H1 (cell line): ENCODE measurements around the gene CBS. TPM values are rescaled to one million over a fixed set of nuclear protein-coding genes. Genes with fewer than 3 reads are reported as not detected.

Experiments used
- CTCF ChIA-PET: fragments of 300-600 bp; sonication (Branson Sonifier 250); formaldehyde crosslinking; loops from one replicate; lab custom pipeline; 2021; ENCODE audit not compliant: partially characterized antibody; lab: Charles Lee
- POLR2A ChIA-PET: fragments of 300-600 bp; sonication (Branson Sonifier 250); formaldehyde crosslinking; loops from one replicate; lab custom pipeline; 2021; ENCODE audit warnings: inconsistent platforms; ENCODE audit not compliant: partially characterized antibody; lab: Charles Lee
- DNase-seq, 2 experiments: peaks; one replicate each; pipeline versions ENCODE4 v3.0.0 to v3.0.0-alpha.2; 2010 to 2022; ENCODE audit warnings: low spot score in 2 of 2, low read depth in 1 of 2, mixed read lengths in 1 of 2
- FAIRE-seq: peaks from 2 replicates; lab custom pipeline; 2011; peaks lifted over from hg19 to GRCh38; lab: Jason Lieb, UNC
- H2AFZ ChIP-seq: 2 replicates; pipeline ENCODE4 v1.8.1; 2012; ENCODE audit warnings: low read length, inconsistent platforms
- H2AK5ac ChIP-seq: 2 replicates; pipeline ENCODE4 v1.6.1; 2013; ENCODE audit warnings: low read depth, low read length
- H2BK120ac ChIP-seq: replicated peaks from 2 replicates; pipeline ENCODE3; 2013; ENCODE audit warnings: low read depth, low read length, inconsistent platforms
- H2BK12ac ChIP-seq: 2 replicates; pipeline ENCODE4 v1.6.1; 2013; ENCODE audit warnings: low read depth, low read length
- H2BK15ac ChIP-seq: 2 replicates; pipeline ENCODE4 v1.6.1; 2013; ENCODE audit warnings: low read length
- H2BK20ac ChIP-seq: 2 replicates; pipeline ENCODE4 v1.6.1; 2013; ENCODE audit warnings: low read length
- H2BK5ac ChIP-seq: 2 replicates; pipeline ENCODE4 v1.6.1; 2013; ENCODE audit warnings: low read depth, low read length
- H3K14ac ChIP-seq: 2 replicates; pipeline ENCODE4 v1.6.1; 2013; ENCODE audit warnings: inconsistent platforms; ENCODE audit not compliant: insufficient read length
- H3K18ac ChIP-seq: 2 replicates; pipeline ENCODE4 v1.6.1; 2013; ENCODE audit warnings: low read length; ENCODE audit errors: extremely low read depth
- H3K23ac ChIP-seq: 2 replicates; pipeline ENCODE4 v1.6.1; 2013; ENCODE audit warnings: inconsistent platforms; ENCODE audit not compliant: insufficient read length
- H3K23me2 ChIP-seq: 2 replicates; pipeline ENCODE4 v1.6.1; 2013; ENCODE audit warnings: low read depth, low read length
- H3K27ac ChIP-seq: 2 replicates; pipeline ENCODE4 v1.6.1; 2011; ENCODE audit warnings: low read depth, low read length, inconsistent platforms
- H3K27me3 ChIP-seq, 4 experiments: replicated peaks in 1 of 4; 1 replicate in 1 of 4; 2 replicates in 3 of 4; pipeline versions ENCODE4 v1.6.1 to v1.8.1; 2011 to 2013; ENCODE audit warnings: low read length in 3 of 4, mild to moderate bottlenecking in 3 of 4, inconsistent platforms in 2 of 4, mixed read lengths in 2 of 4, moderate library complexity in 1 of 4; ENCODE audit not compliant: control insufficient read depth in 3 of 4, insufficient read depth in 3 of 4; ENCODE audit errors: extremely low read depth in 1 of 4
- H3K36me3 ChIP-seq, 4 experiments: 2 replicates each; pipeline versions ENCODE4 v1.6.1 to v1.8.1; 2011 to 2013; ENCODE audit warnings: mild to moderate bottlenecking in 4 of 4, low read length in 3 of 4, moderate library complexity in 2 of 4, control low read depth in 1 of 4, inconsistent platforms in 1 of 4; ENCODE audit not compliant: insufficient read depth in 4 of 4, control insufficient read depth in 2 of 4
- H3K4ac ChIP-seq: replicated peaks from 2 replicates; pipeline ENCODE3; 2013; ENCODE audit warnings: low read length, low read depth, mixed read lengths, inconsistent platforms; ENCODE audit not compliant: insufficient read length
- H3K4me1 ChIP-seq, 4 experiments: replicated peaks in 1 of 4; 1 replicate in 1 of 4; 2 replicates in 3 of 4; pipeline versions ENCODE4 v1.6.1 to v1.8.1; 2011 to 2013; ENCODE audit warnings: low read length in 3 of 4, inconsistent platforms in 2 of 4, mixed read lengths in 1 of 4; ENCODE audit not compliant: insufficient read depth in 4 of 4, control insufficient read depth in 3 of 4
- H3K4me2 ChIP-seq, 2 experiments: 2 replicates each; pipeline versions ENCODE4 v1.6.1 to v1.8.1; 2011 to 2013; ENCODE audit warnings: low read depth in 2 of 2, low read length in 2 of 2, control low read depth in 1 of 2, inconsistent platforms in 1 of 2, mild to moderate bottlenecking in 1 of 2; ENCODE audit not compliant: insufficient read depth in 1 of 2
- H3K4me3 ChIP-seq, 4 experiments: fragments of 200-600, 300-600 bp in 1 of 4; sonication (generic), shearing (Covaris generic), sonication (Bioruptor Twin) in 1 of 4; 2 replicates each; pipeline versions ENCODE4 v1.5.1 to v1.8.1; 2011 to 2016; ENCODE audit warnings: low read length in 4 of 4, low read depth in 3 of 4, control low read depth in 2 of 4, inconsistent platforms in 2 of 4, mild to moderate bottlenecking in 2 of 4, mixed read lengths in 1 of 4, moderate library complexity in 1 of 4; ENCODE audit not compliant: insufficient read depth in 2 of 4; ENCODE audit errors: extremely low read depth in 1 of 4
- H3K56ac ChIP-seq: replicated peaks from 2 replicates; pipeline ENCODE3; 2013; ENCODE audit warnings: low read depth, mild to moderate bottlenecking, mixed read lengths, low read length, inconsistent platforms; ENCODE audit not compliant: insufficient read length
- H3K79me1 ChIP-seq: 2 replicates; pipeline ENCODE4 v1.6.1; 2013; ENCODE audit warnings: low read depth, low read length, control low read depth
- H3K79me2 ChIP-seq, 2 experiments: 2 replicates each; pipeline versions ENCODE4 v1.6.1 to v1.8.1; 2012 to 2013; ENCODE audit warnings: low read length in 2 of 2, mild to moderate bottlenecking in 2 of 2, inconsistent platforms in 1 of 2; ENCODE audit not compliant: insufficient read depth in 2 of 2, control insufficient read depth in 1 of 2
- H3K9ac ChIP-seq, 4 experiments: replicated peaks in 1 of 4; 1 replicate in 1 of 4; 2 replicates in 3 of 4; pipeline versions ENCODE4 v1.6.1 to v1.8.1; 2011 to 2013; ENCODE audit warnings: low read depth in 3 of 4, low read length in 3 of 4, control low read depth in 2 of 4, mild to moderate bottlenecking in 2 of 4, moderate library complexity in 2 of 4, inconsistent platforms in 1 of 4; ENCODE audit errors: extremely low read depth in 1 of 4
- H3K9me3 ChIP-seq, 2 experiments: 2 replicates each; pipeline versions ENCODE4 v1.6.1 to v1.8.1; 2012 to 2013; ENCODE audit warnings: mild to moderate bottlenecking in 2 of 2, moderate library complexity in 2 of 2, control low read depth in 1 of 2, inconsistent platforms in 1 of 2, low read depth in 1 of 2, low read length in 1 of 2, mixed read lengths in 1 of 2; ENCODE audit not compliant: insufficient read depth in 2 of 2
- H4K20me1 ChIP-seq, 2 experiments: replicated peaks in 1 of 2; 2 replicates each; pipeline versions ENCODE3 to v1.8.1; 2011 to 2013; ENCODE audit warnings: inconsistent platforms in 2 of 2, low read length in 2 of 2, mild to moderate bottlenecking in 1 of 2; ENCODE audit not compliant: insufficient read depth in 2 of 2, control insufficient read depth in 1 of 2
- H4K5ac ChIP-seq: 2 replicates; pipeline ENCODE4 v1.6.1; 2013; ENCODE audit warnings: low read length, low read depth, mixed read lengths, inconsistent platforms; ENCODE audit not compliant: insufficient read length
- H4K8ac ChIP-seq: 2 replicates; pipeline ENCODE4 v1.8.0; 2013; ENCODE audit warnings: mild to moderate bottlenecking, moderate library complexity, low read length, inconsistent platforms; ENCODE audit not compliant: insufficient read depth; ENCODE audit errors: extremely low read depth
- H4K91ac ChIP-seq: replicated peaks from 2 replicates; pipeline ENCODE3; 2013; ENCODE audit warnings: low read length, mixed read lengths, inconsistent platforms; ENCODE audit not compliant: insufficient read length
- BRCA1 ChIP-seq: IDR thresholded peaks from 2 replicates; pipeline ENCODE4 v1.6.1; 2012; ENCODE audit warnings: low read depth, low read length, improper control_type of control experiment
- CBX5 ChIP-seq: fragments of 300-800, 300-1000 bp; sonication (generic); IDR thresholded peaks from 2 replicates; pipeline ENCODE4 v1.7.1; 2016; ENCODE audit warnings: antibody characterized with exemption, low read length, low read depth
- CEBPB ChIP-seq: IDR thresholded peaks from 2 replicates; pipeline ENCODE4 v1.6.1; 2012; ENCODE audit warnings: low read depth, low read length
- E2F6 ChIP-seq: IDR thresholded peaks from 2 replicates; pipeline ENCODE4 v1.6.1; 2012; ENCODE audit warnings: inconsistent platforms
- GTF2F1 ChIP-seq: IDR thresholded peaks from 2 replicates; pipeline ENCODE4 v1.6.1; 2012; ENCODE audit warnings: low read depth, low read length, improper control_type of control experiment, borderline replicate concordance
- RXRA ChIP-seq: IDR thresholded peaks from 2 replicates; pipeline ENCODE4 v1.6.1; 2011; ENCODE audit warnings: low read depth, mild to moderate bottlenecking, low read length, moderate library complexity; ENCODE audit not compliant: insufficient read depth
- SIN3A ChIP-seq, 2 experiments: IDR thresholded peaks in 1 of 2; conservative IDR thresholded peaks in 1 of 2; 2 replicates each; pipeline ENCODE4 v1.6.1; 2011 to 2012; ENCODE audit warnings: low read length in 2 of 2, improper control_type of control experiment in 1 of 2, low read depth in 1 of 2, mild to moderate bottlenecking in 1 of 2
- SRF ChIP-seq: IDR thresholded peaks from 2 replicates; pipeline ENCODE4 v1.6.1; 2011; ENCODE audit warnings: mild to moderate bottlenecking, low read depth, low read length, moderate library complexity
- WGBS, 2 experiments: shearing (Covaris generic) in 1 of 2; methylation state at CpG; one replicate each; pipeline versions ENCODE4 v1.1.6 to v1.1.7; 2013 to 2015; ENCODE audit warnings: low lambda C conversion rate in 2 of 2, mixed read lengths in 2 of 2, inconsistent platforms in 1 of 2, low coverage in 1 of 2, missing lambda C conversion rate in 1 of 2; ENCODE audit not compliant: insufficient replicate concordance in 2 of 2, insufficient coverage in 1 of 2, insufficient read length in 1 of 2; ENCODE audit errors: extremely low coverage in 1 of 2, missing lambda C conversion rate in 1 of 2; 5-methylcytosine and 5-hydroxymethylcytosine counted together
- polyA plus RNA-seq, 7 experiments: library from polyadenylated mRNA; depleted of rRNA in 3 of 7; stranded (reverse) in 5 of 7; unstranded in 2 of 7; fragments of >200 nt in 5 of 7; fragments of 200-250 nt in 2 of 7; gene quantifications; 1 replicate in 5 of 7; 2 replicates in 1 of 7; 4 replicates in 1 of 7; pipeline versions ENCODE4 v1.2.1 to v1.2.3, GENCODE V29; 2011 to 2013; ENCODE audit warnings: missing spikeins in 2 of 7, mixed read lengths in 2 of 7
- total RNA-seq: library from RNA; stranded (reverse); fragmentation: NEBNext Ultra II Directional; extraction: Animal tissue kit (Norgen Biotek cat#: 25700); gene quantifications from 2 replicates; pipeline ENCODE4 v1.2.1, GENCODE V29; 2021

CBS gene
- total and polyA plus RNA-seq, 2 of the 8 experiments (the other 6 are each of a cell fraction or from before 2014, with no cell fraction given), result 114 to 455 TPM

GRCh38 chr21:43018519-43018918 is 57.1 kb downstream of the CBS start:
- 0 out of 7 replicates have a peak, but pooled peaks cover 0 to 2% (median 0%) of the 10 kb centered on the region in 4 experiments for H3K4me1 ChIP-seq
- no peak overlapping the region for H2BK120ac ChIP-seq
- peaks cover 2% of the 10 kb centered on the region; the same call in 1 of the 2 replicates for H3K79me1 ChIP-seq
- no peak overlapping the region for H3K4me2 ChIP-seq
- no peak overlapping the region for H2AFZ ChIP-seq
- no peak overlapping the region for H2AK5ac ChIP-seq
- WGBS, 2 experiments, result 97% methylated on average over 8 of the region's 10 CpGs; no CpG with 5 or more reads in 1 of the 2 experiments
- no peak overlapping the region for H3K4ac ChIP-seq
- no peaks in the 10 kb centered on the region for H3K27me3 ChIP-seq
- H4K8ac ChIP-seq, result no peak overlapping the region
- no peak overlapping the region for H3K27ac ChIP-seq
- ChIA-PET POLR2A (interaction anchor here (0.6 to 1.2 kb wide), 4 partner anchors 13 to 37 kb away, joined by 3 to 5 read pairs (median 3); no protein-coding TSS in a partner anchor), CTCF (interaction anchor here (1.2 kb wide), 1 partner anchor 17 kb away, joined by 4 read pairs; no protein-coding TSS in a partner anchor)
- no peak overlapping the region for H3K14ac ChIP-seq
- H3K18ac ChIP-seq, result no peak overlapping the region
- no peaks in the 10 kb centered on the region for H3K23me2 ChIP-seq
- H2BK5ac ChIP-seq, result no peak overlapping the region
- no peak for DNase-seq
- no peaks in the 10 kb centered on the region for H3K79me2 ChIP-seq
- H4K91ac ChIP-seq, result no peak overlapping the region
- H3K9me3 ChIP-seq, result no peaks in the 10 kb centered on the region
- no peak overlapping the region for H3K56ac ChIP-seq
- H3K23ac ChIP-seq, result no peak overlapping the region
- H4K20me1 ChIP-seq, result no peaks in the 10 kb centered on the region
- no peak overlapping the region for H2BK15ac ChIP-seq
- no peak overlapping the region for H3K4me3 ChIP-seq
- no peak overlapping the region for H4K5ac ChIP-seq
- no peak overlapping the region for H2BK12ac ChIP-seq
- H3K36me3 ChIP-seq, result peaks cover 2 to 26% (median 3%) of the 10 kb centered on the region in 4 experiments; a peak in 4 of 8 replicates
- H3K9ac ChIP-seq, result no peak overlapping the region
- no peak overlapping the region for H2BK20ac ChIP-seq
- TF ChIP-seq CBX5 (no peak), CEBPB (no peak), SIN3A (conservative IDR thresholded peaks at IDR 0.05 in 1 of 2, IDR thresholded peaks at IDR 0.05 in 1 of 2; ENCODE audit: low read depth in 1 of 2, low read length in 2 of 2) (no peak), GTF2F1 (no peak), E2F6 (no peak), SRF (no peak), BRCA1 (no peak), RXRA (no peak)
- FAIRE-seq, result no peak
